Endothelial cell (in vitro differentiated cells): ENCODE results near the gene DND1. TPM values are rescaled to one million over a fixed set of nuclear protein-coding genes. Genes with fewer than 3 reads are reported as not detected.

Experiments used
- microRNA-seq: library from miRNA; unstranded; fragments of <30 nt; microRNA quantifications from one replicate; pipeline ENCODE4, GENCODE V29; 2020; ENCODE audit not compliant: unreplicated experiment
- total RNA-seq: library from RNA; stranded (reverse); fragmentation: NEBNext Ultra II Directional; extraction: Animal tissue kit (Norgen Biotek cat#: 25700); gene quantifications from one replicate; pipeline ENCODE4 v1.2.1, GENCODE V29; 2021; ENCODE audit not compliant: unreplicated experiment

DND1 gene
- total RNA-seq, 1 donor from 2014 or later = 1.8 TPM

Small RNA genes within 50 kb of the gene (microRNA-seq; reads per million reads assigned to microRNA genes)
- 1.1 reads per million, percentile 14 among the genes with 10 or more reads in this experiment for gene MIR3655

Other genes with a start within 250 kb of the DND1 start
- 16.4 TPM for gene EIF4EBP3, start 125.9 kb downstream of the DND1 start, total RNA-seq
- 17.1 TPM for gene SRA1, start 116.1 kb downstream of the DND1 start, total RNA-seq
- gene APBB3, start 109.0 kb downstream of the DND1 start, total RNA-seq = 24.6 TPM
- 91.2 TPM for gene SLC35A4, start 108.7 kb downstream of the DND1 start, total RNA-seq
- gene CD14, start 40.4 kb downstream of the DND1 start, total RNA-seq = not detected
- 22.7 TPM for gene TMCO6, start 34.1 kb downstream of the DND1 start, total RNA-seq
- 56.0 TPM for gene NDUFA2, start 25.9 kb downstream of the DND1 start, total RNA-seq
- gene IK, start 25.7 kb downstream of the DND1 start, total RNA-seq = 76.1 TPM
- gene WDR55, start 8.7 kb downstream of the DND1 start, total RNA-seq = 28.5 TPM
- gene HARS1, start 17.8 kb upstream of the DND1 start, total RNA-seq = 75.0 TPM
- 37.0 TPM for gene HARS2, start 17.9 kb upstream of the DND1 start, total RNA-seq
- gene ZMAT2, start 26.9 kb upstream of the DND1 start, total RNA-seq = 51.0 TPM
- 0.13 TPM for gene PCDHA1, start 112.6 kb upstream of the DND1 start, total RNA-seq
- gene PCDHA2, start 121.3 kb upstream of the DND1 start, total RNA-seq = 4.2 TPM
- 2.6 TPM for gene PCDHA3, start 127.5 kb upstream of the DND1 start, total RNA-seq
- gene PCDHA4, start 133.5 kb upstream of the DND1 start, total RNA-seq = 9.9 TPM
- 2.7 TPM for gene PCDHA5, start 148.0 kb upstream of the DND1 start, total RNA-seq
- 2.3 TPM for gene PCDHA6, start 154.4 kb upstream of the DND1 start, total RNA-seq
- 2.9 TPM for gene PCDHA7, start 160.7 kb upstream of the DND1 start, total RNA-seq
- gene PCDHA8, start 167.6 kb upstream of the DND1 start, total RNA-seq = 1.6 TPM
- 1.7 TPM for gene PCDHA9, start 174.8 kb upstream of the DND1 start, total RNA-seq
- 16.9 TPM for gene PCDHA10, start 182.3 kb upstream of the DND1 start, total RNA-seq
- 7.8 TPM for gene PCDHA11, start 195.4 kb upstream of the DND1 start, total RNA-seq
- 9.7 TPM for gene PCDHA12, start 201.7 kb upstream of the DND1 start, total RNA-seq
- gene PCDHA13, start 208.5 kb upstream of the DND1 start, total RNA-seq = 2.5 TPM